ENCODE results near the gene VSX2.

DNA sequence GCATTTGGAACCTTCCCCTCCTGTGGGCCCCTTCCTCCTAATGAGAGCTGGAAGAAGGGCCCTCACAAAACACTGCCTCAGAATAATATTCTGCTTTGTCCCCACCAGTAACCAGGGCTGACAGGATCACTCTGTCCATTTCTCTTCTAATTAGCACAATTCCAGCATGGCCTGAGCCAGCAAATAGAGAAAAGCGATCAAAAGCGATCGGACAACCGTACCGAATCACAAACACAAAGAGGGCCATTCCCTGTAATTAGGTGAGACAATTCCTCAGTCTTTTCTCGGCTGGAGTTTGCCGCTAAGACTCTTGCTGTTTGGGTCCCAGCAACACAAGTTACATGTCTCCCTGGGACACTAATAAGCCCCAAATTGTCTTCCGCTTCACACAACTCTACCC, 35.6 kb upstream of the VSX2 start:
- TF ChIP-seq, protein P1, sequence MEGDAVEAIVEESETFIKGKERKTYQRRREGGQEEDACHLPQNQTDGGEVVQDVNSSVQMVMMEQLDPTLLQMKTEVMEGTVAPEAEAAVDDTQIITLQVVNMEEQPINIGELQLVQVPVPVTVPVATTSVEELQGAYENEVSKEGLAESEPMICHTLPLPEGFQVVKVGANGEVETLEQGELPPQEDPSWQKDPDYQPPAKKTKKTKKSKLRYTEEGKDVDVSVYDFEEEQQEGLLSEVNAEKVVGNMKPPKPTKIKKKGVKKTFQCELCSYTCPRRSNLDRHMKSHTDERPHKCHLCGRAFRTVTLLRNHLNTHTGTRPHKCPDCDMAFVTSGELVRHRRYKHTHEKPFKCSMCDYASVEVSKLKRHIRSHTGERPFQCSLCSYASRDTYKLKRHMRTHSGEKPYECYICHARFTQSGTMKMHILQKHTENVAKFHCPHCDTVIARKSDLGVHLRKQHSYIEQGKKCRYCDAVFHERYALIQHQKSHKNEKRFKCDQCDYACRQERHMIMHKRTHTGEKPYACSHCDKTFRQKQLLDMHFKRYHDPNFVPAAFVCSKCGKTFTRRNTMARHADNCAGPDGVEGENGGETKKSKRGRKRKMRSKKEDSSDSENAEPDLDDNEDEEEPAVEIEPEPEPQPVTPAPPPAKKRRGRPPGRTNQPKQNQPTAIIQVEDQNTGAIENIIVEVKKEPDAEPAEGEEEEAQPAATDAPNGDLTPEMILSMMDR (IDR thresholded peaks at IDR 0.05): no peak
- no peak for TF ChIP-seq POLR2AphosphoS5 (IDR thresholded peaks at IDR 0.05)
- no peak for TF ChIP-seq POLR2A (IDR thresholded peaks at IDR 0.05)

All from prostate gland (tissue), 2 donors.